GM23248 (cell line): ENCODE measurements around the gene UBAC2. TPM values are rescaled to one million over a fixed set of nuclear protein-coding genes. Genes with fewer than 3 reads are reported as not detected.

ENCODE experiments used
- DNase-seq: peaks from one replicate; pipeline ENCODE4 v3.0.0-alpha.2; 2015
- H2AFZ ChIP-seq: fragments of 200-600 bp; sonication (generic); 2 replicates; pipeline ENCODE4 v1.6.1; 2016; ENCODE audit warnings: antibody characterized with exemption
- H3F3A ChIP-seq: fragments of 200-600 bp; sonication (generic); 2 replicates; pipeline ENCODE4 v1.6.1; 2016; ENCODE audit warnings: mild to moderate bottlenecking, antibody characterized with exemption, mixed run types; ENCODE audit not compliant: insufficient read depth
- H3K27ac ChIP-seq: fragments of 200-600 bp; sonication (generic); 2 replicates; pipeline ENCODE4 v1.5.1; 2016; ENCODE audit warnings: mild to moderate bottlenecking
- H3K27me3 ChIP-seq: fragments of 200-600 bp; sonication (generic); replicated peaks from 2 replicates; pipeline ENCODE4 v1.6.1; 2016; ENCODE audit warnings: mild to moderate bottlenecking; ENCODE audit not compliant: insufficient read depth
- H3K36me3 ChIP-seq: fragments of 200-600 bp; sonication (generic); 2 replicates; pipeline ENCODE4 v1.6.1; 2016; ENCODE audit warnings: low read depth, mild to moderate bottlenecking
- H3K4me1 ChIP-seq: fragments of 200-600 bp; sonication (generic); 2 replicates; pipeline ENCODE4 v1.6.1; 2016; ENCODE audit warnings: mild to moderate bottlenecking; ENCODE audit not compliant: insufficient read depth
- H3K4me2 ChIP-seq: fragments of 200-600 bp; sonication (generic); one replicate; pipeline ENCODE4 v1.6.1; 2016; ENCODE audit warnings: mild to moderate bottlenecking; ENCODE audit not compliant: unreplicated experiment
- H3K4me3 ChIP-seq: fragments of 200-600 bp; sonication (generic); 2 replicates; pipeline ENCODE4 v1.5.1; 2016; ENCODE audit warnings: mild to moderate bottlenecking
- H3K79me2 ChIP-seq: fragments of 200-600 bp; sonication (generic); 2 replicates; pipeline ENCODE4 v1.6.1; 2016; ENCODE audit warnings: mild to moderate bottlenecking; ENCODE audit not compliant: insufficient read depth
- H3K9ac ChIP-seq: fragments of 200-600 bp; sonication (generic); 2 replicates; pipeline ENCODE4 v1.6.1; 2016; ENCODE audit warnings: mild to moderate bottlenecking
- H3K9me2 ChIP-seq: fragments of 200-600 bp; sonication (generic); 2 replicates; pipeline ENCODE4 v1.6.1; 2016; ENCODE audit warnings: mixed run types, mild to moderate bottlenecking, moderate library complexity; ENCODE audit not compliant: insufficient read depth
- H3K9me3 ChIP-seq: fragments of 200-600 bp; sonication (generic); one replicate; pipeline ENCODE4 v1.6.1; 2017; ENCODE audit warnings: low read depth
- H4K20me1 ChIP-seq: fragments of 200-600 bp; sonication (generic); 2 replicates; pipeline ENCODE4 v1.6.0; 2016; ENCODE audit not compliant: insufficient read depth
- EZH2 ChIP-seq: fragments of 200-600 bp; sonication (generic); IDR thresholded peaks from 2 replicates; pipeline ENCODE4 v1.6.1; 2018; ENCODE audit warnings: antibody characterized with exemption, mild to moderate bottlenecking; ENCODE audit not compliant: insufficient read depth, poor library complexity, severe bottlenecking
- EZH2phosphoT487 ChIP-seq: fragments of 200-600 bp; sonication (generic); IDR thresholded peaks from 2 replicates; pipeline ENCODE4 v1.6.1; 2018; ENCODE audit warnings: antibody characterized with exemption, moderate library complexity, mild to moderate bottlenecking, low read depth; ENCODE audit not compliant: insufficient read depth
- WGBS, 2 experiments: methylation state at CpG; one replicate each; pipeline ENCODE4 v1.1.6; 2015 to 2017; ENCODE audit warnings: low lambda C conversion rate in 2 of 2, low coverage in 1 of 2; ENCODE audit errors: missing lambda C conversion rate in 2 of 2; 5-methylcytosine and 5-hydroxymethylcytosine counted together
- in situ Hi-C: fragments of 300-500 bp; cut with MboI; formaldehyde crosslinking; loops from 2 replicates; pipeline ENCODE4 v1.15.0; 2020
- polyA plus RNA-seq: library from polyadenylated mRNA; unstranded; fragments of >200 nt; fragmentation: Nextera tagmentation; extraction: Ambion mirVana; gene quantifications from 2 replicates; pipeline ENCODE4 v1.2.1, GENCODE V29; 2016
- total RNA-seq: library from RNA; depleted of rRNA; stranded (reverse); fragments of >200 nt; shearing (Covaris generic); gene quantifications from 2 replicates; pipeline ENCODE4 v1.2.3, GENCODE V29; 2014

UBAC2 gene
- total and polyA plus RNA-seq, 2 experiments from 2014 or later = 66.1 to 95.9 TPM

- Histone ChIP-seq H3K9ac (no peak overlapping the region), H3F3A (0 out of 2 replicates have a peak, but pooled peaks cover 4% of the 10 kb centered on the region), H3K9me2 (no peaks in the 10 kb centered on the region), H3K27ac (no peak overlapping the region), H3K9me3 (no peaks in the 10 kb centered on the region), H3K4me3 (no peak overlapping the region), H3K79me2 (no peaks in the 10 kb centered on the region), H2AFZ (no peak overlapping the region), H3K27me3 (no peaks in the 10 kb centered on the region; the same call in 1 of the 2 replicates), H4K20me1 (no peaks in the 10 kb centered on the region), H3K36me3 (no peaks in the 10 kb centered on the region), H3K4me1 (0 out of 2 replicates have a peak, but pooled peaks cover 5% of the 10 kb centered on the region), H3K4me2 (no peak overlapping the region)
- TF ChIP-seq EZH2phosphoT487 = no peak
- in situ Hi-C loops = no loop called here
- DNase-seq = no peak
Measured at GRCh38 chr13:99192480-99192879, 8.2 kb upstream of the UBAC2 start.

- H3K79me2 ChIP-seq = no peaks in the 10 kb centered on the region
- no peaks in the 10 kb centered on the region for H4K20me1 ChIP-seq
- 25 to 30% methylated on average over 4 of the region's 4 CpGs for WGBS, 2 experiments
- no peaks in the 10 kb centered on the region for H3K36me3 ChIP-seq
- H3K9me3 ChIP-seq = no peaks in the 10 kb centered on the region
- 0 out of 2 replicates have a peak, but pooled peaks cover 4% of the 10 kb centered on the region for H3F3A ChIP-seq
- no peak for DNase-seq
- no peak for TF ChIP-seq EZH2
- no peak for TF ChIP-seq EZH2phosphoT487
- no peak overlapping the region for H3K9ac ChIP-seq
- no peak overlapping the region for H3K4me3 ChIP-seq
- H3K27me3 ChIP-seq = no peaks in the 10 kb centered on the region; the same call in 1 of the 2 replicates
- 0 out of 2 replicates have a peak, but pooled peaks cover 5% of the 10 kb centered on the region for H3K4me1 ChIP-seq
- H3K27ac ChIP-seq = no peak overlapping the region
- no peak overlapping the region for H3K4me2 ChIP-seq
- in situ Hi-C loops = no loop called here
- H2AFZ ChIP-seq = no peak overlapping the region
- no peaks in the 10 kb centered on the region for H3K9me2 ChIP-seq
Measured at GRCh38 chr13:99193152-99193551, 7.5 kb upstream of the UBAC2 start.

GRCh38 chr13:99196466-99197116 lies 4.1 kb upstream of the UBAC2 start:
- DNase-seq = no peak
- Histone ChIP-seq H3K9me3 (no peaks in the 10 kb centered on the region), H3K4me1 (peaks cover 7% of the 10 kb centered on the region), H2AFZ (no peak overlapping the region), H3K36me3 (no peaks in the 10 kb centered on the region), H3K79me2 (peaks cover 6% of the 10 kb centered on the region; the same call in 1 of the 2 replicates), H3K27me3 (no peaks in the 10 kb centered on the region), H3K9ac (no peak overlapping the region), H3K27ac (no peak overlapping the region), H3K9me2 (no peaks in the 10 kb centered on the region), H3K4me3 (no peak overlapping the region), H3K4me2 (no peak overlapping the region), H3F3A (peaks cover 22% of the 10 kb centered on the region), H4K20me1 (no peaks in the 10 kb centered on the region)
- in situ Hi-C loops = no loop called here
- TF ChIP-seq EZH2 (no peak), EZH2phosphoT487 (no peak)
- WGBS, 2 experiments = 71 to 72% methylated on average over 5 of the region's 5 CpGs

GRCh38 chr13:99197117-99197651 lies 3.5 kb upstream of the UBAC2 start:
- Histone ChIP-seq H3K27ac (no peak overlapping the region), H3K79me2 (peaks cover 12% of the 10 kb centered on the region), H2AFZ (no peak overlapping the region), H3K4me1 (peaks cover 8% of the 10 kb centered on the region), H3K9me2 (no peaks in the 10 kb centered on the region), H3F3A (peaks cover 23% of the 10 kb centered on the region), H3K36me3 (no peaks in the 10 kb centered on the region), H3K9me3 (no peaks in the 10 kb centered on the region), H3K27me3 (no peaks in the 10 kb centered on the region), H4K20me1 (no peaks in the 10 kb centered on the region), H3K4me3 (no peak overlapping the region), H3K4me2 (no peak overlapping the region), H3K9ac (no peak overlapping the region)
- TF ChIP-seq EZH2phosphoT487 (no peak), EZH2 (no peak)
- WGBS, 2 experiments = 72 to 78% methylated on average over 5 of the region's 5 CpGs
- no peak for DNase-seq
- in situ Hi-C loops = no loop called here
